Body of pancreas (tissue), 4 donors: ENCODE data around the gene ATF6. TPM values are rescaled to one million over a fixed set of nuclear protein-coding genes. Genes with fewer than 3 reads are reported as not detected.

Experiments used
- ATAC-seq: fragments of 150-250 bp; one replicate; pipeline ENCODE4 v1.9.1; 2016
- DNase-seq, 4 donors: peaks; one replicate each; pipeline ENCODE4 v3.0.0-alpha.2; 2019
- H3K27ac ChIP-seq, 4 donors: fragments of 200-600 bp; sonication (generic); 1 replicate in 3 of 4; 2 replicates in 1 of 4; pipeline versions ENCODE4 v1.5.1 to v1.6.1; 2016 to 2019; ENCODE audit warnings: mild to moderate bottlenecking in 1 of 4, mixed read lengths in 1 of 4, moderate library complexity in 1 of 4
- H3K27me3 ChIP-seq, 2 donors: fragments of 200-600 bp; sonication (generic); one replicate each; pipeline ENCODE4 v1.6.0; 2016; ENCODE audit warnings: mild to moderate bottlenecking in 1 of 2
- H3K36me3 ChIP-seq, 2 donors: fragments of 200-600 bp; sonication (generic); replicated peaks in 1 of 2; 2 replicates each; pipeline ENCODE4 v1.5.1; 2016; ENCODE audit warnings: low read depth in 2 of 2; ENCODE audit not compliant: insufficient read depth in 1 of 2
- H3K4me1 ChIP-seq: fragments of 200-600 bp; sonication (generic); one replicate; pipeline ENCODE4 v1.6.0; 2016
- H3K4me3 ChIP-seq, 2 donors: fragments of 200-600 bp; sonication (generic); 1 replicate in 1 of 2; 2 replicates in 1 of 2; pipeline ENCODE4 v1.5.1; 2016 to 2019
- H3K9me3 ChIP-seq, 3 donors: fragments of 200-600 bp; sonication (generic); 1 replicate in 2 of 3; 2 replicates in 1 of 3; pipeline ENCODE4 v1.5.1; 2016
- CTCF ChIP-seq, 7 experiments: fragments of 450-650 bp in 4 of 7; fragments of 200-600 bp in 3 of 7; sonication (generic) in 3 of 7; IDR thresholded peaks; one replicate each; pipeline ENCODE4 v1.5.1; 2016 to 2019; ENCODE audit warnings: antibody characterized with exemption in 7 of 7
- POLR2A ChIP-seq, 3 donors: fragments of 450-650 bp; IDR thresholded peaks; one replicate each; pipeline ENCODE4 v1.6.1; 2016; ENCODE audit warnings: antibody characterized with exemption in 3 of 3, mild to moderate bottlenecking in 2 of 3
- WGBS, 2 donors: methylation state at CpG; one replicate each; pipeline ENCODE4 v1.1.5; 2017; 5-methylcytosine and 5-hydroxymethylcytosine counted together
- intact Hi-C: fragments of 100-400 bp; cut with DNase I; formaldehyde crosslinking; loops from one replicate; pipeline ENCODE4 v1.15.1; 2023
- total RNA-seq, 2 donors: library from RNA; depleted of rRNA; stranded (reverse); fragments of >200 nt; gene quantifications; one replicate each; pipeline ENCODE4 v1.1.0, GENCODE V29; 2016

ATF6 gene
- total RNA-seq, 2 donors from 2014 or later: 12.5 to 16.3 TPM

- no peaks in the 10 kb centered on the region for H3K27me3 ChIP-seq
- no peak overlapping the region for H3K27ac ChIP-seq
- H3K4me3 ChIP-seq: no peak overlapping the region
- WGBS, 2 donors: 86 to 88% methylated on average over 2 of the region's 2 CpGs
- DNase-seq: no peak
- H3K4me1 ChIP-seq: no peaks in the 10 kb centered on the region
- TF ChIP-seq POLR2A (IDR thresholded peaks at IDR 0.05) (no peak), CTCF (IDR thresholded peaks at IDR 0.05) (no peak)
- intact Hi-C loops: no loop called here
- no peaks in the 10 kb centered on the region for H3K9me3 ChIP-seq
- ATAC-seq: no peak
- peaks cover 0 to 13% of the 10 kb centered on the region in 2 donors for H3K36me3 ChIP-seq
These were observed 149.9 kb downstream of the ATF6 start for GRCh38 chr1:161915978-161916377.

- Histone ChIP-seq H3K9me3 (no peaks in the 10 kb centered on the region), H3K27me3 (no peaks in the 10 kb centered on the region), H3K4me1 (no peaks in the 10 kb centered on the region), H3K36me3 (peaks cover 0 to 12% of the 10 kb centered on the region in 2 donors), H3K27ac (no peak overlapping the region), H3K4me3 (no peak overlapping the region)
- intact Hi-C loops: no loop called here
- no peak for TF ChIP-seq POLR2A (IDR thresholded peaks at IDR 0.05)
- TF ChIP-seq CTCF (IDR thresholded peaks at IDR 0.05): no peak
- no peak for DNase-seq
- ATAC-seq: no peak
These were observed 153.1 kb downstream of the ATF6 start for GRCh38 chr1:161919229-161919628.

- peaks cover 0 to 2% of the 10 kb centered on the region in 2 donors for H3K36me3 ChIP-seq
- H3K27ac ChIP-seq: no peak overlapping the region
- no peak overlapping the region for H3K4me3 ChIP-seq
- no peak for TF ChIP-seq POLR2A (IDR thresholded peaks at IDR 0.05)
- no peak for TF ChIP-seq CTCF (IDR thresholded peaks at IDR 0.05)
- DNase-seq (no peak), ATAC-seq (no peak)
- no peaks in the 10 kb centered on the region for H3K4me1 ChIP-seq
- WGBS, 2 donors: 89 to 96% methylated on average over 1 of the region's 1 CpG
- no peaks in the 10 kb centered on the region for H3K27me3 ChIP-seq
- intact Hi-C loops: no loop called here
- no peaks in the 10 kb centered on the region for H3K9me3 ChIP-seq
These were observed 155.4 kb downstream of the ATF6 start for GRCh38 chr1:161921491-161921890.

- no peak for TF ChIP-seq POLR2A (IDR thresholded peaks at IDR 0.05)
- TF ChIP-seq CTCF (IDR thresholded peaks at IDR 0.05): no peak
- intact Hi-C loops: no loop called here
- DNase-seq: no peak
- no peak overlapping the region for H3K4me3 ChIP-seq
- no peaks in the 10 kb centered on the region for H3K4me1 ChIP-seq
- H3K27me3 ChIP-seq: no peaks in the 10 kb centered on the region
- no peaks in the 10 kb centered on the region for H3K9me3 ChIP-seq
- peaks cover 0 to under 1% of the 10 kb centered on the region in 2 donors for H3K36me3 ChIP-seq
- WGBS, 2 donors: 93 to 100% methylated on average over 1 of the region's 1 CpG
- no peak for ATAC-seq
- H3K27ac ChIP-seq: no peak overlapping the region
These were observed 155.9 kb downstream of the ATF6 start for GRCh38 chr1:161921990-161922389.

GRCh38 chr1:161928056-161928455 is 161.9 kb downstream of the ATF6 start:
- DNase-seq: no peak
- 92 to 94% methylated on average over 2 of the region's 2 CpGs for WGBS, 2 donors
- Histone ChIP-seq H3K36me3 (no peaks in the 10 kb centered on the region), H3K27me3 (no peaks in the 10 kb centered on the region), H3K9me3 (no peaks in the 10 kb centered on the region), H3K4me3 (no peak overlapping the region), H3K4me1 (no peaks in the 10 kb centered on the region), H3K27ac (no peak overlapping the region)
- intact Hi-C loops: no loop called here
- TF ChIP-seq CTCF (IDR thresholded peaks at IDR 0.05) (no peak), POLR2A (IDR thresholded peaks at IDR 0.05) (no peak)
- ATAC-seq: no peak
